AG10803 (cell line): Measurements from ENCODE around the gene TMEM72.

Experiments
- DNase-seq: peaks from one replicate; pipeline ENCODE4 v3.0.0; 2010; ENCODE audit warnings: low read depth
- H3K4me3 ChIP-seq: 2 replicates; pipeline ENCODE4 v1.5.1; 2011; ENCODE audit warnings: mild to moderate bottlenecking, low read length, control low read depth
- TF ChIP-seq, protein P1 (sequence below): conservative IDR thresholded peaks from 2 replicates; pipeline ENCODE4 v1.5.1; 2011; ENCODE audit warnings: mild to moderate bottlenecking, low read length, control low read depth, inconsistent platforms

The TMEM72 gene

DNA sequence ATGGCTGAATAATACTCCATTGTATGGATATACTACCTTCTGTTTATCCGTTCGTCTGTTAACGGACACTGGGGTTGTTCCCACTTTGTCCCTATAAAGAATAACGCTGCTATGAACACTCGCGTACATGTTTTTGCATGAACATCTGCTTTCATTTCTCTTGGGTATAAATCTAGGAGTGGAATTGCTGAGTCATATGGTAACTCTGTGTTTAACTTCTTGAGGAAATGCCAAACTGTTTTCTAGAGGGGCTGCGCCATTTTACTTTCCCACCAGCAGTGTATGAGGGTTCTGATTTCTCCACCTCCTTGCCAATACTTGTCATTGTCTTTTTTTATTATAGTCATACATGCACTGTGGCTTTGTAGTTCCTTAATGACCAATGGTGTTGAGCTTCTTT is 27.8 kb downstream of the TMEM72 start:
- TF ChIP-seq, protein P1, sequence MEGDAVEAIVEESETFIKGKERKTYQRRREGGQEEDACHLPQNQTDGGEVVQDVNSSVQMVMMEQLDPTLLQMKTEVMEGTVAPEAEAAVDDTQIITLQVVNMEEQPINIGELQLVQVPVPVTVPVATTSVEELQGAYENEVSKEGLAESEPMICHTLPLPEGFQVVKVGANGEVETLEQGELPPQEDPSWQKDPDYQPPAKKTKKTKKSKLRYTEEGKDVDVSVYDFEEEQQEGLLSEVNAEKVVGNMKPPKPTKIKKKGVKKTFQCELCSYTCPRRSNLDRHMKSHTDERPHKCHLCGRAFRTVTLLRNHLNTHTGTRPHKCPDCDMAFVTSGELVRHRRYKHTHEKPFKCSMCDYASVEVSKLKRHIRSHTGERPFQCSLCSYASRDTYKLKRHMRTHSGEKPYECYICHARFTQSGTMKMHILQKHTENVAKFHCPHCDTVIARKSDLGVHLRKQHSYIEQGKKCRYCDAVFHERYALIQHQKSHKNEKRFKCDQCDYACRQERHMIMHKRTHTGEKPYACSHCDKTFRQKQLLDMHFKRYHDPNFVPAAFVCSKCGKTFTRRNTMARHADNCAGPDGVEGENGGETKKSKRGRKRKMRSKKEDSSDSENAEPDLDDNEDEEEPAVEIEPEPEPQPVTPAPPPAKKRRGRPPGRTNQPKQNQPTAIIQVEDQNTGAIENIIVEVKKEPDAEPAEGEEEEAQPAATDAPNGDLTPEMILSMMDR, result no peak
- H3K4me3 ChIP-seq, result no peak overlapping the region
- DNase-seq, result no peak

DNA sequence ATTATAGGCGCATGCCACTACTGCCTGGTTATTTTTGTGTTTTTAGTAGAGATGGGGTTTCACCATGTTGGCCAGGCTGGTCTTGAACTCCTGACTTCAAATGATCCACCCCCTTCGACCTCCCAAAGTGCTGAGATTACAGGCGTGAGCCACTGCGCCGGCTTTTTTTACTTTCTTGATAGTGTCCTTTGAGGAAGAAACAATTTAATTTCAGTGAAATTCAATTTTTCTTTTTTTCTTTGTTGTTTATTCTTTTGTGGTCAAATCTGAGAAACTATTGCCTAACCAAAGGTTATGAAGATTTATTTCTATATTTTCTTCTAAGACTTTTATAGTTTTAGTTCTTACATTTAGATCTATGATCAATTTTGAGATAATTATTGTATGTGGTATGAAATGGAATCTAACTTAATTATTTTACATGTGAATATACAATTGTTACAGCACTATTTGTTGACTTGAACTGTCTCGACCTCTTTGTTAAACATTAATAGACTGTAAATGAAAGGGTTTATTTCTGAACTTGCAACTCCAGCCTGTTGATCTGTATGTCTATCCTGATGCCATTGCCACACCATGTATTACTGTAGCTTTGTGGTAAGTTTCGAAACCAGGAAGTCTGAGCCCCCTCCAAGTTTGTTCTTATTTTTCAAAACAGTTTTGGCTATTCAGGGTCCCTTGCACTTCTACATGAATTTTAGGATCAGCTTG is 28.7 kb downstream of the TMEM72 start:
- no peak for DNase-seq
- TF ChIP-seq, protein P1, result no peak
- no peak overlapping the region for H3K4me3 ChIP-seq

DNA sequence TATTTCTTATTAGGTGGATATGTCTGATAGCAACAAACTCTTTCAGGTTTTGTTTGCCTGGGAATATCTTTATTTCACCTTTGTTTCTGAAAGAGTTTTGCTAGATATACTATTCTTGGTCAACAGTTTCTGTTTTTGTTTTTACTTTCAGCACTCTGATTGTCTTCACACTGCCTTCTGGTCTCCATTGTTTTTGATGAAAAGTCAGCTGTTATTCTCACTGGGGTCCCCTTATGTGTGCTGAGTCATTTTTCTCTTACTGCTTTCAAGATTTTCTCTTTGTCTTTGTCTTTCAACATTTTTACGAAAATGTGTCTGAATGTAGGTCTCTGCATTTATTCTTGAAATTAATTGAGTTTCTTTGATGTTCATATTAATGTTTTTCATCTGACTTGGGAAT is 33.2 kb downstream of the TMEM72 start:
- TF ChIP-seq, protein P1, result no peak
- no peak overlapping the region for H3K4me3 ChIP-seq
- no peak for DNase-seq

DNA sequence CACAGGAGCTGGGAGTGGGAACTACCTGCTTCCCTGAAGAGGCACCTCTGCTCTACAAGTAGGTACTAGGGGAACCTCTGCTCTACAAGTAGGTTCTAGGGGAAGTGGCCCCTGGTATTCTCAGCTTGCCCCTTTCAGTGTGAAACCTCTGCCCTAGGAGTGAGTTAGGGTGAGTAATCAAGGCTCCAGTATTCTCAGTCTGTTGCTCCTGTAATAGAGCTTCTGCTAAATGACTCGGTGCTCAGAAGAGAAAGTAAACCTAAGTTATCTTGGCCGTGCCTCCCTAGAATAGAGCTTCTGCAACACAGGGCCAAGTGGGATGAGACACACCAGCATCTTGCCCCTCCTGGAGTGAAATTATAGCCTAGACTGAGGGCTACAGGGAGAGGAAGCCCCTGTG is 35.1 kb downstream of the TMEM72 start:
- DNase-seq, result no peak
- TF ChIP-seq, protein P1, result no peak
- no peak overlapping the region for H3K4me3 ChIP-seq

DNA sequence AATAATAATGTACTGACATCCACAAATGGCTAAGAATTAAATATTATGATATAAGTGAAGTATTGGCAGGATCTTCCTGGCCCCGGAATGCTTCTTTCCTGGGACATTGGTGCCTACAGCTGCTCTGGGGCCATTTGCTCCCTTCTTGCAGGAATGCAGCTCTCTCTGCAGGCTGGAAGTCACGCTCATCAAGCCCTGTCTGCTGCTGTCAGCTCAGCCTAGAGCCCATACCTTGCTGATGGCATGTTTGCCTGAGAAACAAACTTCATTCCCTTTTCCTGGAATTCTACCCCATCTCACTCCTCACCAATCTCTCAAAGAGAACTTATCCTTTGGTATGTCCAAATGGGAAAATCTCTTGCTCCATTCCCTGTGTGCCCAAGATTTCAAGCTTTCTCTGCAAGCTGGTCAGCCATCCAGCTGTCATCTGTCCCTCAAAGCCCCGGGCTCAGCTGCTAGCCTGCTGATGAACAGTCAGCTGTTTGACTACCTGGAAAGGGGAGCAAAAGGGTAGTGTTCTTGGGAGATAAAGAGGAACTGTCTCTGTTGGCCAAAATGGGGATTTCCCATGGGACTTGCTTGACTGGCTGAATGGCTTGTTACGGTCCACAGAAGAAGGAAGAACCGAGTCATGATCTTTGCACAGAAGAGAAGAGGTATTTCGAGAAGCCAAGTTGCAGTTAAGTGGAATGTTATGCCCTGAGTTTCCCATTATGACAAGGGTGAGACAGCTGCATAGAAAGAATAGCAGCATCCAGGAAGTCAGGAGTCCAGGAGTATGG is 36.4 kb downstream of the TMEM72 start:
- TF ChIP-seq, protein P1, result no peak
- no peak for DNase-seq
- no peak overlapping the region for H3K4me3 ChIP-seq

DNA sequence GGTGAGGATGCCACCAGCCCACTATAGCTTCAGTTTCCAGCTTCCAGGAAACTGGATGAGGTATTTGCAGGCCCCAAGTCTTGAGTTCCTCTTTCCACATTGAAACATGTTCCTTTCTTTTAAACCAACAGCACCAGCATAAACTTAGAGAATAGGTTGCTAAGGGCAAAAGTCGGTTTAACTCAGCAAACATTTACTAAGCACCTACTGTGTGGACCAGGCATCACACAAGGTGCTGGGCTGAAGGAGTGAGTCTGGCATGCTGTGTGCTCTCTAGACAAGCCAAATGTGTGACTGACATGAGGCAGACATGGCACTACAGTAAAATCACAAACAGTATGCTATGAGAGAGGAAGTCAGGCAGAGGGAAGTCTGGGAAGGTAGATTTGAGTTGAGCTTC is 37.5 kb downstream of the TMEM72 start:
- DNase-seq, result no peak
- H3K4me3 ChIP-seq, result no peak overlapping the region
- TF ChIP-seq, protein P1, result no peak
